ENCODE measurements around the gene SERHL2.
"Not testable (repeated sequence)": the region's sequence is repeated elsewhere in the genome, so short reads cannot be mapped to it uniquely, and the experiment has no call there.

The SERHL2 gene

GRCh38 chr22:42570580-42570979 is 16.8 kb downstream of the SERHL2 start:
- peak in 2 of 10 donors; percentile 21 to 60 for DNase-seq

DNA sequence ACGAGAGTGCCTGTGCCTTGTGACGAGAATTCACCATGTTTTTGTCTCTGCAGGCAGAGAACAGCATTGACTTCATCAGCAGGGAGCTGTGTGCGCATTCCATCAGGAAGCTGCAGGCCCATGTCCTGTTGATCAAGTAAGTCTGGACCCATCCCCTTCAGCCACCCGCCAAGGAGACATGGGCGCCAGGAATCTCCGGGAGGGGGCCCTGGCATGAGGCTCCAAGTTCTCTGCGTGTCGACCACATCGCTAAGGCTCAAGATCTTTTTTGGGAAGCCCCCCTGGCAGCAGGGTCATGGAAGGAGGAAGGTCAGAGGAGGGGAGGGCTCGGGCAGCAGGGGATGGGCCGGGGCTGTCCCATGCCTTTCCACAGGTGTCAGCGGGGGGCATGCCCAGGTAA is 17.3 kb downstream of the SERHL2 start:
- intact Hi-C loops (cut with DNase I): not testable (repeated sequence)
- DNase-seq: peak in 3 of 10 donors; percentile 30 to 75 (median 39)

More at GRCh38 chr22:42570580-42570979, 16.8 kb downstream of the SERHL2 start:
- intact Hi-C loops (cut with DNase I): not testable (repeated sequence)

GRCh38 chr22:42574046-42574445 is 20.3 kb downstream of the SERHL2 start:
- intact Hi-C loops (cut with DNase I): not testable (repeated sequence)

GRCh38 chr22:42574468-42574867 is 20.7 kb downstream of the SERHL2 start:
- intact Hi-C loops (cut with DNase I): not testable (repeated sequence)
- peak in 3 of 10 donors; percentile 20 to 79 (median 66) for DNase-seq

More at GRCh38 chr22:42574046-42574445, 20.3 kb downstream of the SERHL2 start:
- DNase-seq: not testable (repeated sequence)

DNA sequence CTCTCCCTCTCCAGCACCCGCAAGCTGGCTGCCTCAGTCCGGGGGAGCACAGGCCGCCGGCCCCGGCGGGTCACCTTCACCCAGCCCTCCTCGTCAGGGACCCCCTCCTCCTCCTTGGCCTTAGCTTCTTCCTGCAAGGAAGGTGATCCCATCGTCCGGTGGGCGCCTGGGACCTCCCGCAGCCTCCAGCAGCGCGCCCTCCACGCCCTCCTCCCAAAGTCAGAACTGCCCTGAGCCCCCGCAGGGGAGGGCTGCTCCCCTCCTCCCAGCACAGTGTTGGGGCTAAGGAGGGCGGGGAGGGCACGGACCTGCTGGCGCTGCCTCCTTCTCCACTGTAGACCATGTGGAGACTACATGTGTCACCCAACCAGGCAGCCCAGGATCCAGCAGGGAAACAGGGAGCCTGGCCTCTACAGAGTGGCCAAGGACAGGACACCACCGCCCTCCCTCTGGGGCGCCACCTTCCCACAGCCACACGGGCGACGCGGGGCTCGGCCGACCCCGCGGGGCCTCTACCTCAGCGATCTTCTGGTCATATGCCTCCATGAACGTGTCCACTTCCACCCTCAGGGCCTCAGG is 22.3 kb downstream of the SERHL2 start:
- DNase-seq: peak in 2 of 10 donors; percentile 58 to 66

GRCh38 chr22:42577141-42577540 is 23.4 kb downstream of the SERHL2 start:
- intact Hi-C loops (cut with DNase I): not testable (repeated sequence)
- peak in 2 of 10 donors; percentile 45 to 57 for DNase-seq

More for the DNA sequence above, 22.3 kb downstream of the SERHL2 start:
- intact Hi-C loops (cut with DNase I): not testable (repeated sequence)

- intact Hi-C loops (cut with DNase I): no loop called here
Observed at GRCh38 chr22:42577623-42578240, 24.0 kb downstream of the SERHL2 start.

DNA sequence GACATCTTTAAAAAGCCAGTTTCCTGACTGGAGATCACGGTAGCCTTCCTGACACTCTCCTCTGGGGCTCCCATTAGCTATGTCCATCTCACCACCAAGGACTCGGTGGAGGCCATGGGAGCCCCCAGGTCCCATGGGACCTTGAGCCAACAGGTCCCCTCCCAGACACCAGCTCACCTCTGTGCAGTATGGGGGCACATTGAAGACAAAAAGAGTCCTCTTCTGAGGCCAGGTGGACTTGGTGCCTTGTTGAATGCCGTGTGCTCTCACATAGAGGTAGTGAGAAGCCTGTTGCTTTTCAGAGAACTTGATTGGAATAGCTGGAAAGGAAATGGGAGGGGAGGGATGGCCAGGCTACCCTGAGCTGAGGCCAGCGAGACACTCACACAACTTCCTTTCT is 26.3 kb downstream of the SERHL2 start:
- intact Hi-C loops (cut with DNase I): not testable (repeated sequence)
- peak in 3 of 10 donors; percentile 12 to 42 (median 12) for DNase-seq

More at GRCh38 chr22:42577623-42578240, 24.0 kb downstream of the SERHL2 start:
- peak in 2 of 10 donors; percentile 70 to 78 for DNase-seq

DNA sequence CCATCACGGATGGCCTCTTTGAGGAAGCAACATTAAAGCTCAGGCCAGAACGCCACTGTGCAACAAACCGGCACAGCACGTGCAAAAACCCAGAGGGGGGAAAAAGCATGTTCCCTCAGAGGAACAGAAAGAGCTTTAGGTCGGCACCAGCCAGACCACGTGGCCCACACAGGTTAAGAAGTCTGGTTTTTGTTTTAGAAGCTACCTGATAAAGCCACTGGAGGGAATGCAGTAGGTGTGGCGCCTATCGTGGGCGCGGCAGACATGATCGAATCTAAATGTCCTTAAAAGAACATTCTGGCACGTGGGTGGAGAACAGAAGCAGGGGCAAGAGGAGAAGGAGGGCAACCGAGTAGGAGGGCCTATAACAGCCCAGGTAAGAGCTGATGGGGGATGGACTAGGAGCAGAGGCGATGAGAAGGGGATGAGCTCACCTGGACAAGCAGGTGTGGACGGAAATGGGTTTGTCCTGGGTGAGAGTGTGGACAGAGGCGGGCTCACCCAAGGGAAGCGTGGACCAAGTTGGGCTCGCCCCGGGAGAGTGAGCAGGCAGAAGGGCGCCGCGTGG is 27.5 kb downstream of the SERHL2 start:
- intact Hi-C loops (cut with DNase I); DNase-seq: not testable (repeated sequence)

- peak; percentile 64 to 97 (median 78) for DNase-seq
- intact Hi-C loops (cut with DNase I): no loop called here
Observed at GRCh38 chr22:42581762-42582716, 28.3 kb downstream of the SERHL2 start.

- intact Hi-C loops (cut with DNase I): no loop called here
- DNase-seq: no peak
Observed at GRCh38 chr22:42582987-42583386, 29.2 kb downstream of the SERHL2 start.

GRCh38 chr22:42584364-42584940 is 30.7 kb downstream of the SERHL2 start:
- DNase-seq: peak in 3 of 10 donors; percentile 20 to 52 (median 47)
- intact Hi-C loops (cut with DNase I): no loop called here

- intact Hi-C loops (cut with DNase I): no loop called here
- peak in 3 of 10 donors; percentile 21 to 79 (median 67) for DNase-seq
Observed at GRCh38 chr22:42585096-42585495, 31.3 kb downstream of the SERHL2 start.

GRCh38 chr22:42586381-42586780 is 32.6 kb downstream of the SERHL2 start:
- DNase-seq: peak in 1 of 10 donors; percentile 18
- intact Hi-C loops (cut with DNase I): no loop called here

DNA sequence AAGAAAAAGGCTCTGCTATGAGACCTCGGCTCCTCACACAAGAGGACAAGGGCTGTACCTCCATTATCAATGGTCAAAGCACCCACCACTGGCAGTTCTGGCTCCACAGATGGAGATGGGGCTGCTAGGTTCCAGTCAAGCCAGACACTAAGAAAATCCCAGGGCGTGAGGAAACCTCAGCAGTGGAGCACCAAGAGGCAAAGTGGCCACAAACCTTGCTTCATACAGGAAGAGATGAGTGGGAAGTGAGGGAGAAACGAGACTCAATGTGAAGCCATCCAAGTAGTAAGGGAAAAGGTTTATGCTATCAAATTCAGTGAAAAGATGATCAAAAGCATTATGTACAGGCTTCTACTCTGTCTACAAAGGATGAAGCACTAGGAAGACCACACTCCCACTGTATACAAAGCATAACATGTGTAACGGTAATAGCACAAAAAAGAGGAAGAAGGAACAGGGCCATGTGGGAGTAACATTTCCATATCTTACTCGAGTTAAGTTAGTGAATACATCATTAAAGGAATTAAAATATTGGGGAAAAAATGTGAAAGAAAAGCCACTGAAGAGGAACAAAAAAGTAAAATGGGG is 33.9 kb downstream of the SERHL2 start:
- peak in 1 of 10 donors; percentile 25 for DNase-seq
- intact Hi-C loops (cut with DNase I): no loop called here

DNA sequence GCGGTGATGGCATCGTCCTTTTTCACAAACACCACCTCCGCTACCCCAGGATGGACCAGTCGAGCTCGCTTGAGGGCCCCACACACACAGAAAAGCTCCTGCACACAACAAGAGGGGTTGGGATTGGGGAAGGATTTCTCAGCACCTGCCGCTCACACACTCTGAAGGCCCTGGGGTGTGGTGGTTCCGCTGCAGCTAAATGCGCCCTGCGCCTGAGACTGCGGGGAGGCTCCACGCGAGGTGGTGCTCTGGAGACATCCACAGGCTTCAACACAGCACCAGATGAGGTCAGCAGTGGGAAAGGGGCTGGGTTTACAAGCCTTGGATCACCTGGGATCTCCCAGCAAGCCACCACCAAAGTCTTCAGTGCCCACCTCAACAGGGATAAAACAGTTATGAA is 38.2 kb downstream of the SERHL2 start:
- peak in 3 of 10 donors; percentile 39 to 54 (median 45) for DNase-seq
- intact Hi-C loops (cut with DNase I): no loop called here

- intact Hi-C loops (cut with DNase I): no loop called here
- peak in 1 of 10 donors; percentile 3 for DNase-seq
Observed at GRCh38 chr22:42595434-42595833, 41.7 kb downstream of the SERHL2 start.

DNA sequence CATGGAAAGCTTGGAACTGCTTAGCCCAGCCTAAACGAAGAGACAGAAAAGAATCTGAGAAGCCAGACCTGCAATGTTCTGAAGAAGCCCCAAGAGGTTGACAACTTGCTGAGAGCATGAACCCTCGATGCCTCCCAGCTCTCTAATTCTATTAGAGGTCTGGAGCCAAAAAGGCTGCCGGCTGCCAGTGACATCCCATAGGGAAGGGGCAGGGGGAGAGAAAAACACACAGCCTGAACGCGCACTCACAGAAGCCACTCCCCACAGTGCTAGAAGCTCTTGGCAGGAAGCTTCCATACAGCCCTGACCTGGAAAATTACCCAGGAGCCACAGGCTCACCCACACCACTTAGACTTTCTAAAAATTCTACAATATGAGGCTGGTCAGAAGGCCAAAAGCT is 42.6 kb downstream of the SERHL2 start:
- intact Hi-C loops (cut with DNase I): no loop called here
- DNase-seq: peak in 2 of 10 donors; percentile 27 to 63

- peak in 2 of 10 donors; percentile 67 to 83 for DNase-seq
- intact Hi-C loops (cut with DNase I): no loop called here
Observed at GRCh38 chr22:42596863-42597530, 43.2 kb downstream of the SERHL2 start.
